A549 (cell line): ENCODE results near the gene HNF4A. TPM values are rescaled to one million over a fixed set of nuclear protein-coding genes. Genes with fewer than 3 reads are reported as not detected.
A peak's percentile ranks its signal among the peaks of the same experiment; 100 is the strongest.

ENCODE experiments used
- ATAC-seq, 2 experiments: fragments of 200-7000 bp in 1 of 2; fragments of >200 bp in 1 of 2; cut with Nextera tagmentation in 1 of 2; cut with Tn5 transposase in 1 of 2; 3 replicates each; pipeline versions ENCODE4 v1.8.0 to v1.9.1; 2018 to 2020; ENCODE audit warnings: mild to moderate bottlenecking in 1 of 2, moderate library complexity in 1 of 2
- CTCF ChIA-PET: fragments of 300-600 bp; sonication (Branson Sonifier 250); formaldehyde crosslinking; extraction: SDS; loops from one replicate; lab custom pipeline; 2021; ENCODE audit warnings: antibody characterized with exemption, inconsistent platforms; lab: Yijun Ruan, JAX
- POLR2A ChIA-PET: fragments of 350-600 bp; formaldehyde crosslinking; extraction: SDS; loops from one replicate; lab custom pipeline; 2021; ENCODE audit warnings: antibody characterized with exemption, inconsistent platforms; lab: Yijun Ruan, JAX
- DNase-seq, 2 experiments: peaks; one replicate each; pipeline versions ENCODE4 v3.0.0 to v3.0.0-alpha.2; 2011 to 2016; ENCODE audit warnings: low read depth in 1 of 2, low spot score in 1 of 2
- FAIRE-seq: peaks from 2 replicates; lab custom pipeline; 2011; peaks lifted over from hg19 to GRCh38; lab: Jason Lieb, UNC
- H3K27ac ChIP-seq, 2 experiments: fragments of >200 bp; sonication (Bioruptor Twin); formaldehyde crosslinking; 3 replicates each; pipeline ENCODE4 v1.5.1; 2016 to 2017
- H3K4me1 ChIP-seq: fragments of >200 bp; sonication (Bioruptor Twin); formaldehyde crosslinking; 3 replicates; pipeline ENCODE4 v1.6.1; 2016
- H3K4me2 ChIP-seq: fragments of >200 bp; sonication (Bioruptor Twin); formaldehyde crosslinking; 3 replicates; pipeline ENCODE4 v1.6.1; 2016
- H3K4me3 ChIP-seq: fragments of >200 bp; sonication (Bioruptor Twin); formaldehyde crosslinking; 3 replicates; pipeline ENCODE4 v1.5.1; 2016
- H3K9me3 ChIP-seq: fragments of >200 bp; sonication (Bioruptor Twin); formaldehyde crosslinking; 3 replicates; pipeline ENCODE4 v1.6.1; 2016
- E2F6 ChIP-seq: IDR thresholded peaks from 2 replicates; pipeline ENCODE4 v1.6.1; 2012; ENCODE audit warnings: low read depth, borderline replicate concordance
- ELK1 ChIP-seq: fragments of 150-350 bp; IDR thresholded peaks from 2 replicates; pipeline ENCODE4 v1.6.1; 2014; ENCODE audit warnings: low read depth, mild to moderate bottlenecking, low read length
- GATA3 ChIP-seq: IDR thresholded peaks from 2 replicates; pipeline ENCODE4 v1.6.1; 2012; ENCODE audit warnings: borderline replicate concordance
- HDAC2 ChIP-seq: fragments of 200-600 bp; sonication (generic); IDR thresholded peaks from 2 replicates; pipeline ENCODE4 v1.6.1; 2016
- HES2 ChIP-seq: fragments of >200 bp; sonication (Bioruptor Twin); formaldehyde crosslinking; IDR thresholded peaks from 2 replicates; pipeline ENCODE4 v1.6.1; 2016
- HOXB5 ChIP-seq: fragments of 250-450 bp; sonication (Bioruptor Pico); IDR thresholded peaks from 2 replicates; pipeline ENCODE4 v1.5.0; 2020; ENCODE audit warnings: mild to moderate bottlenecking, moderate library complexity
- JUN ChIP-seq, 2 experiments: fragments of >200 bp; sonication (Bioruptor Twin); formaldehyde crosslinking; IDR thresholded peaks; 2 replicates in 1 of 2; 3 replicates in 1 of 2; pipeline ENCODE4 v1.6.1; 2016 to 2017
- JUNB ChIP-seq: fragments of >200 bp; sonication (Bioruptor Twin); formaldehyde crosslinking; IDR thresholded peaks from 2 replicates; pipeline ENCODE4 v1.6.1; 2016
- KDM1A ChIP-seq: fragments of 200-600 bp; sonication (generic); IDR thresholded peaks from 2 replicates; pipeline ENCODE4 v1.6.1; 2016; ENCODE audit warnings: low read depth, mild to moderate bottlenecking
- NFE2L2 ChIP-seq: fragments of 150-350 bp; conservative IDR thresholded peaks from 2 replicates; pipeline ENCODE4 v1.6.1; 2014; ENCODE audit warnings: low read length
- POLR2AphosphoS2 ChIP-seq: conservative IDR thresholded peaks from 2 replicates; pipeline ENCODE4 v1.6.1; 2012; ENCODE audit warnings: low read length, improper control_type of control experiment, inconsistent platforms
- REST ChIP-seq: fragments of 200-600 bp; sonication (generic); IDR thresholded peaks from 2 replicates; pipeline ENCODE4 v1.6.1; 2016; ENCODE audit warnings: antibody characterized with exemption, mild to moderate bottlenecking, moderate library complexity
- WGBS: methylation state at CpG from one replicate; pipeline ENCODE4 v1.1.6; 2017; ENCODE audit errors: missing lambda C conversion rate; 5-methylcytosine and 5-hydroxymethylcytosine counted together
- polyA plus RNA-seq, 4 experiments: library from polyadenylated mRNA; depleted of rRNA in 3 of 4; stranded (reverse); fragments of >200 nt; fragmentation: RNase III in 1 of 4; extraction: RNeasy Plus Mini Kit Qiagen cat#74134 plus additional on column Dnase treatment in 1 of 4; gene quantifications; 2 replicates in 3 of 4; 3 replicates in 1 of 4; pipeline ENCODE4 v1.2.3, GENCODE V29; 2011 to 2017
- TF ChIP-seq, protein P1 (sequence below): fragments of >200 bp; sonication (Bioruptor Twin); formaldehyde crosslinking; IDR thresholded peaks from 3 replicates; pipeline ENCODE4 v1.6.1; 2016

HNF4A gene
- polyA plus RNA-seq, 2 of the 4 experiments (the other 2 are of a cell fraction) = 20.0 to 26.2 TPM

DNA sequence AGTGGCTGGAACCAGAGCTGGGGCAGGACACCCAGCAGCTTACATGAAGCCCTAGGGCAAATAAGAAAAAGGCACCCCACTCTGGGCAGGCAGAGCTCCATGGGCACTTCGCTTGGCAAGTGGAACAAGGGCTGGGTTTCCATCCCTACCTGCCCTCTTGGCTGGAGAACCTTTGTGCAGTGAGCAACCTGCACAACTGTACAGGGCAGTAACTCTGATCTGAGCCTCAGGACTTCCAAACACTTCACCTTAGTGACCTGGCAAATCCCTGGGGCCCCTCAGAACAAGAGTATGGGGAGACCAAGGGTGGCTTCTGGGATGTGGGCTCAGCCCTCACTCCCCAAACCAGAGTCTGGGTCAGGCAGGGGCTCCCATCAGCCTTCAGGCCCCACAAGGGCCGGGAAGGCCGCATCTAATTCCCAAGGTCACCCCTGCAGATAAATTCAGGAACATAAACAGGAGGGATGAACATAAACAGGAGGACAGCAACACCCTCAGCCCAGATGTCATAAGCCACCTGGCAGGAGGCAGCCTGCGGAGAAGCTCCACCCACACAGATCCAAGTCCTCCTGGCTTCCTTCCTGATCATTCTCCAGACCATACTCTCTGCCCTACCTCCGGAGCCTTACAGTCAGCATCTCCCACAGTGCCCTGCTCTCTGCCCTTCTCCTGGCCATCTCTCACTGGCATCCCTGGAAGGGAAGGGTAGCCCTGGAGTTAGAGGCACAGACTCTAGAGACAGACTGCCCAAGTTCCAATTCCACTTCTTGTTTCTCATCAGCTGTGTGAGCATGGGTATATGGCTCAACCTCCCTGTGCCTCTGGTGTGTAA lies 37.5 kb downstream of the HNF4A start:
- peaks cover 69% of the 10 kb centered on the region for H3K4me1 ChIP-seq
- ChIA-PET CTCF (interaction anchor here (0.6 to 10.5 kb wide), 6 partner anchors 9 to 289 kb away, joined by 3 to 147 read pairs (median 24); no protein-coding TSS in a partner anchor), POLR2A (no interaction called here)
- WGBS = 59% methylated on average over 5 of the region's 5 CpGs
- H3K4me3 ChIP-seq = no peak overlapping the region
- H3K4me2 ChIP-seq = peak overlapping the region; percentile 29; the same call in 1 of the 3 replicates
- no peaks in the 10 kb centered on the region for H3K9me3 ChIP-seq
- DNase-seq = no peak
- H3K27ac ChIP-seq = peak overlapping the region; percentile 75 to 87
- TF ChIP-seq GATA3 (no peak), HOXB5 (no peak), HDAC2 (no peak), E2F6 (no peak), ELK1 (no peak)
- no peak for FAIRE-seq
- no peak for ATAC-seq

GRCh38 chr20:44393608-44394451 lies 38.3 kb downstream of the HNF4A start:
- CTCF ChIA-PET = interaction anchor here (0.6 to 10.5 kb wide), 11 partner anchors 10 to 339 kb away, joined by 3 to 147 read pairs (median 8); no protein-coding TSS in a partner anchor
- TF ChIP-seq HES2 (no peak), KDM1A (no peak), NFE2L2 (no peak), JUN (IDR thresholded peaks at IDR 0.05) (no peak), REST (no peak), POLR2AphosphoS2 (no peak), JUNB (no peak)
- TF ChIP-seq, protein P1, sequence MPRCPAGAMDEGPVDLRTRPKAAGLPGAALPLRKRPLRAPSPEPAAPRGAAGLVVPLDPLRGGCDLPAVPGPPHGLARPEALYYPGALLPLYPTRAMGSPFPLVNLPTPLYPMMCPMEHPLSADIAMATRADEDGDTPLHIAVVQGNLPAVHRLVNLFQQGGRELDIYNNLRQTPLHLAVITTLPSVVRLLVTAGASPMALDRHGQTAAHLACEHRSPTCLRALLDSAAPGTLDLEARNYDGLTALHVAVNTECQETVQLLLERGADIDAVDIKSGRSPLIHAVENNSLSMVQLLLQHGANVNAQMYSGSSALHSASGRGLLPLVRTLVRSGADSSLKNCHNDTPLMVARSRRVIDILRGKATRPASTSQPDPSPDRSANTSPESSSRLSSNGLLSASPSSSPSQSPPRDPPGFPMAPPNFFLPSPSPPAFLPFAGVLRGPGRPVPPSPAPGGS = no peak
- peak overlapping the region; percentile 75 to 87 for H3K27ac ChIP-seq
- WGBS = 54% methylated on average over 9 of the region's 9 CpGs
- FAIRE-seq (no peak), DNase-seq (no peak), ATAC-seq (peak in 1 of 2 experiments; percentile 2; a peak in 1 of 6 replicates)
- H3K9me3 ChIP-seq = no peaks in the 10 kb centered on the region
- POLR2A ChIA-PET = no interaction called here
- peaks cover 69% of the 10 kb centered on the region for H3K4me1 ChIP-seq
- H3K4me2 ChIP-seq = peak overlapping the region; percentile 29
- no peak overlapping the region for H3K4me3 ChIP-seq
